Stimulated activated CD4-positive, alpha-beta T cell treated with anti-CD3 and anti-CD28 coated beads, Interleukin-1b, Interleukin-23, amount 100 ng/mL, for 4 hours (primary cell): ENCODE results near the gene SATB1.
A peak's percentile ranks its signal among the peaks of the same experiment; 100 is the strongest.
"Not testable (repeated sequence)": the region's sequence is repeated elsewhere in the genome, so short reads cannot be mapped to it uniquely, and the experiment has no call there.

Experiments used
- DNase-seq, 2 donors: peaks; one replicate each; pipeline ENCODE4 v3.0.0-alpha.2; 2020; ENCODE audit warnings: low read depth in 2 of 2

Gene SATB1

DNA sequence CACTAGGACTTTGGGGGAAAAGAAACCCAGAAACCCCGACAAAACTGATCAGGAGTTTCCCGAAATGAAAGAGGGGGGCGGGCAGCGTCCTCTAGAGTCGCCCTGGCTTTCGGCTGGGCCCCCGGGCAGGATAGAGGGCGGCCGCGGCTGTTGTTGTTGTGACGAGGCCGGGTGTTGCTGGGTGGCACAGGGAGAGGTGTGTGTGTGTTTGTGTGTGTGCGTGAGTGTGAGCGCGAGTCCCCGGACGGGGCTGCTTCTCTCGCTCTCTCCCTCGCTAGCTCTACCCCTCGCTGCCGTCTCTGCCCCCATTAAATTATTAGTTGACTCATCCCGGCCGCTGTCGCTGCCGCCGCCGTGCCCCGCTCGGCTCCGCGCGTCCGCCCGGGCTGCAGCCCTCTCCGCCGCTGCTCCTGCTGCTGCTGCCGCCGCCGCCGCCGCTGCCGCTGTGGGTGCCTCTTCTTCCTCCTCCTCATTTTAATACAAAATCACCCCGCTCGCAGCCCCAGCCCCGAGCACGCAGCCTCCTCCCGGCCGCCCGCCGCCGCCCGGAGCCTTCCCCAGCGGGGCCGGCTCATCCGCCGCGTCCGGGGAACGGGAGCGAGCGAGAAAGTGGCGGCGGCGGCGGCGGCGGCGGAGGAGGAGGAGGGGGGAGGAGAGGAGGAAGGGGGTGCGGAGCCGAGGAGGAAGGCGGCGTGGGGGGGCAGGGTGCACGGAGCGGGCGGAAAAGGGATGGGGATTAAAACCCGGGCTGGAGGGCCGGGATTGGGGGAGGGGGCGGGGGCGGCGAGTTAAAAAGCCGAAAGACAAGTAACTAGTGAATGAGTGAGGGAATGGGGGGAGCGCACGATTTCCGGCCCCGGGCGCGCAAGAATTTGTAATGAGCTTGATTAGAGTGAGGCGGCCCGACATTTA, at the start of gene SATB1:
SATB1 (minus strand) TSS at position 611 of the 912 bp plus-strand sequence. CDS start 4,372 bp downstream, outside the sequence.
- DNase-seq, result peak; percentile 53 to 56

DNA sequence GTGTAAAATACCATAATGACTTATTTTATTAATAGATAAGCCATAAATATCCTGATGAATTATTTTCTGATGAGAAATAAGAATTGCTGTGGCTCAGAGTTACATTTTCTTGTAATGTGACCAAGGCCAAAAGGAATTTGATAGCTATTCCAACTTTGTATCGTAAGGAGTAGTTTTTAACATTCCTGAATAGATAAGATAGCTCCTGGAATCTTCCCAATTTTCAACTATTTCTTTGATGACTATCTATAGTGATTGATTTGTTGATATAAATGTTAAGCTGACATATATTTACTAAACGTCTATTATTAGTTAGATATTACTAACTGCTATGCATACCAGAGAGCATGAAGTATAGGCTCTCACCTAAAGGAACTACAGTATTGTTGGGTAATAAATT, 49.1 kb upstream of the SATB1 start:
- no peak for DNase-seq

DNA sequence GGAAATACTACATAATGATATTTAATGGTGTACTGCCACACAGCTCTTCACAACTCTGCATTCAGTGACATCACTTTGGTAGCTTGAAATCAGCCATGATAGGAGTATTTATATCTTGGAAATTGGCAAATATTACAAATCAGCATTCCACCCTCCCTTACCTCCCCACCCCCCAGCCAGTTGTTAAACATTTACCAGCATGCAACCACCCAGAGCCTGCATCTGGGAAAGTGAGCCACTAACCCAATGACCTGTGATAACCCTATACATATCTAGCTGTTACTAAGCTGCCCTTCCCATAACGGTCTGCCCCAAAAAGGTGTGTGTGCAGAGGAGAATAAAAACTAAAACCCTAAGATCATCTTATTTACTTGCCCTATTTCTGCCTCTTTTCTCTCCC, 44.6 kb upstream of the SATB1 start:
- no peak for DNase-seq

DNA sequence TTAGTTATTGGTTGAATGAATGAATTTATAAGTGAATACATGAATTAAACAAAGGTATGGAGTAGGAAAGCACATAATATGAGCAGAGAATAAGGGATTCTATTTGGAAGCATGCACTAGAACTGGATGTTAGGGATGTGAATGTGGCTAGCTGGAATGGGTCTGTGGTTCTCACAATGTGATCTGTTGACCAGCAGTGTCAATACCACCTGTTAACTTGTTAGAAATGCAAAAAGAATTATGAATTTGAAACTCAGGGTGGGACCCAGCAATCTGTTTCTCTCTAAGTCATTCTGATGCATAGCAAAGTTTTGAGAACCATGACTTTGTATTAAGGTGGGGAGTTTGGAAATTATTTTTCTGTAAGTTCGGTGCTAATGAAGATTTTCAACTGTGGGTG, 41.0 kb upstream of the SATB1 start:
- DNase-seq, result no peak

GRCh38 chr3:18454766-18455165, 29.6 kb upstream of the SATB1 start:
- DNase-seq, result no peak

DNA sequence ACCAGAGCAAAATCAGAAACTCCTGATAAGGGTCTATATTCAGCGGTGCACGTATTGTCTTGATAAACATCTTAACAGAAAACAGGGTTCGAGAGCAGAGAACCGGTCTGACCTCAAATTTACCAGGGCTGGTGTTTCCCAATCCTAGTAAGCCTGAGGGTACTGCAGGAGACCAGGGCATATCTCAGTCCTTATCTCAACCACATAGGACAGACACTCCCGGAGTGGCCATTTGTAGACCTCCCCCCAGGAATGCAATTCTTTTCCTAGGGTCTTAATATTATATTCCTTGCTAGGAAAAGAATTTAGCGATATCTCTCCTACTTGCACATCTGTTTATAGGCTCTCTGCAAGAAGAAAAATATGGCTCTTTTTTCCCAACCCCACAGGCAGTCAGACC, 24.5 kb upstream of the SATB1 start:
- DNase-seq, result not testable (repeated sequence)

DNA sequence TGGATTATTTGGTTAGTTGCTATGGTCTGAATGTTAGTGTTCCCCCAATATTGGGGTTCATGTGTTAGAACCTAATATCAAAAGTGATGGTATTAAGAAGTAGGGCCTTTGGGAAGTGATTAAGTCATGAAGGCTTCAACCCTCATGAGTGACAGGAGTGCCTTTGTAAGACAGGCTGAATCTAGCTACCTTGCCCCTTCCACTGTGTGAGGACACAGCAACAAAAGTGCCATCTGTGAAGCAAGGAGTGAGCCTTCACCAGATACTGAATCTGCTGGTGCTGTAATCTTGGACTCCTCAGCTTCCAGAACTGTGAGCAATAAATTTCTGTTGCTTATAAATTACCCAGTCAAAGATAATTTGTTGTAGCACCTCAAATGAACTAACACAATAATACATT, 22.6 kb upstream of the SATB1 start:
- no peak for DNase-seq

DNA sequence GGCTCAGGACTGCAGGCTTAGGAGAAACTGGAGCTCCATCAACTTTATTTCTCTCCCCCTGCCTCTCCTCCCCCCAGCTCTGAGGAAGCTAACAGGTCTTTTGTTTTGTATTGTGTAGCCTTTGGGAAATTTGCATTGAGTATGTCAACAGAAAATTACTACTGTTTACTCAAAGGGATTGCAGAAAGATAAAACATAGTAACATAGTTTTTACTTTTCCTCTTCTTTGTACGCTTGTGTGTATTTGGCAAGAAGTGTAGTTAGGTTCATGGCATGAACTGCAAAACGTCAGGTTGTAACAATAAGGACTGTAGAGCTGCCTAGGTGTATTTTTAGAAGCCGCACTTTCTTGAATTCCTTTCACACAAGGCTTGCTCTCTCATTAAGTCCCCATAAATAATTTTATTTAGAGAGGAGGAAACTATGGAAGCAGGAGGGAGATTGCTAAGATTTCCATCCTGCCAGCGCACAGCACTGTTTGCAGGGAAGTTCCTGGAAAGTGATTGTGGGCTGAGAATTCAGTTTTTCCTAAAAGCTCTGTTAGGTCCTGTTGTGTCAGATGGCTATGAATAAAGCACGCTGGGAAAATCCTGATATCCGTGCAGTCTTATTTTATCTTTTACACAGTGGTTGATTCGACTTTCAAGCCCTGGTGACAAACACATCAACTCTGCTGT, 21.1 kb upstream of the SATB1 start:
- no peak for DNase-seq

GRCh38 chr3:18445401-18446148, 20.4 kb upstream of the SATB1 start:
- peak; percentile 52 to 56 for DNase-seq

GRCh38 chr3:18444595-18445400, 19.7 kb upstream of the SATB1 start:
- DNase-seq, result peak; percentile 67 to 71

- peak in 1 of 2 donors; percentile 18 for DNase-seq
Measured at GRCh38 chr3:18443665-18444594, 18.8 kb upstream of the SATB1 start.

GRCh38 chr3:18442756-18443664, 17.9 kb upstream of the SATB1 start:
- DNase-seq, result no peak

GRCh38 chr3:18441551-18441950, 16.4 kb upstream of the SATB1 start:
- DNase-seq, result no peak

DNA sequence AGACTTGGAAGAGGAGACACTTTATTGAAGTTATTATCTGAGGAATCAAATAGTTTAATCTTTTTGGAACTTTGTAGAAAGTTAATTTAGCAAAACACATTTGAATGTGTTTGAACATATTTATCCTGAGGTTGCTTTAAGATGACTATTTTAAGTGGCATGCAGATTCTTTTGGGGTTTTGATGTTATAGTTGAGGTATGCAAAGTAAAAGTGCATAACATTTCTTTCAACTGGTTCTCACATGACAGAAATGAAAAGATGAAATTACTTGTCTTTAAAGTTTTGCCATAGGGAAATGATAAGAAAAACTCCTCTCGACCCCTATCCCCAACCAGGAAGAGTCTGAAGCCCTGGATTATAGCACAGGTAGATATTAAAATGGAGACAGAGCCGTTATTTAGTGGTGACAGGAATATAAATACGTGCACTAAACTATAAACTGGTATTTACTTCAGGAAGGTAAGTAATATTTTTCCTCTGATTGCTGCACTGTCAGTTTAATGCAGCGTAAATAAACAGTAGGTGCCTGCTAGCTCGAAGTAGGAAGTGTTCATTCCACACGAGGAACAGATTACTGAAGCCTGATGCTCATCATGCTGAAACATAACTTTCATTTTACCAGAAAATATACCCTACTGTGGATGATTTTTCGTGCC, 15.1 kb upstream of the SATB1 start:
- no peak for DNase-seq

DNA sequence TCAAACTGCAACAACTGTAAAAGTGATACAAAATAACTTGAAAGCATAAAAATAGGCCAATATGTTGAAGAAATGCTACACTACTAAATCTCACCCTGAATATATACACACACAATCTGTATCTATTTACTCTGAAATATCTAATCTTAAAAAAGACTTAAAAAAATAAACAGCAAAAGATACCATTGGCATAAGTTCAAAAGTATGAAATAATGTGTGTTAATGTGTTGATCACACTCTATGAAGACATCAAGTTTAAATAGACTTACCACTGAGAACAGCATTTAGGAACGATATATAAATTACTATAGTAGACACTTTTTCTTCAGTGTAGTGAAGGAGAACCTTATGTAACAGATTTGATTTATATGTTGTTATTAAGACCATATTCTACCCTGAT, 14.1 kb upstream of the SATB1 start:
- DNase-seq, result no peak

- peak in 1 of 2 donors; percentile 17 for DNase-seq
Measured at GRCh38 chr3:18438586-18438985, 13.4 kb upstream of the SATB1 start.

- DNase-seq, result no peak
Measured at GRCh38 chr3:18436213-18436612, 11.1 kb upstream of the SATB1 start.

DNA sequence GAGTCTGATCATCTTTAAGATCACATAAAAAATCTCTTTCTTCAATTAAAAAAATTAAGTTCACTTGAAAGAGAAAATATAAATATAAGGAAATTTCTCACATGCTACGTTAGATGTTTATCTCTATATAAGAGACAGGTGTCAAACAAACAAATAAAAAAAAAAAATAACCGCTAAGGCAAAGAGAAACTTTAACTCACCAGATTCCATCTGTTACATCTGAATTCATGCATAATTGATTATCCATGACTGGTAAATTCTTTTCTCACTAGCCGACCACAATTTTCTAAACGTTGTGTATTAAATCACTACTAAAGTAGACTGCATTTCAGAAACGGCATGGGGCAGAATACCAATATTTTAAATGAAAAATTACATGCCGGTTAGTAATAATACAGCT, 9.6 kb upstream of the SATB1 start:
- DNase-seq, result no peak

GRCh38 chr3:18432752-18433151, 7.6 kb upstream of the SATB1 start:
- no peak for DNase-seq
